OCI-LY1 (cell line): ENCODE results near the gene DHFR2.

ENCODE experiments used
- CTCF ChIP-seq: fragments of 200-600 bp; sonication (generic), shearing (Covaris generic); IDR thresholded peaks from 2 replicates; pipeline ENCODE4 v1.5.1; 2017; ENCODE audit warnings: mild to moderate bottlenecking, antibody characterized with exemption, low read length, moderate library complexity, mixed read lengths
- EZH2 ChIP-seq: fragments of 200-600 bp; sonication (generic), shearing (Covaris generic); IDR thresholded peaks from 2 replicates; pipeline ENCODE4 v1.8.0; 2017; ENCODE audit warnings: borderline replicate concordance, mixed run types, mild to moderate bottlenecking, antibody characterized with exemption, low read length, moderate library complexity, mixed read lengths

GRCh38 chr3:94020293-94020692 is 42.4 kb downstream of the DHFR2 start:
- TF ChIP-seq CTCF = no peak
- no peak for TF ChIP-seq EZH2
